Measurements from ENCODE around the gene HSPA12B. TPM values are rescaled to one million over a fixed set of nuclear protein-coding genes. Genes with fewer than 3 reads are reported as not detected.
A peak's percentile ranks its signal among the peaks of the same experiment; 100 is the strongest.

The HSPA12B gene
- total RNA-seq: 10 to 100 TPM in 2 of 4 donors, 1 to 10 TPM in 2; 7.3 to 19.4 (median 13.1) TPM

- H3K27me3 ChIP-seq: no peaks in the 10 kb centered on the region
- H3K27ac ChIP-seq: peak within 1 kb of the TSS; percentile 1 to 61 (median 35)
- no peaks in the 10 kb centered on the region for H3K9me3 ChIP-seq
- H3K4me3 ChIP-seq (replicated peaks in 1 of 3): peak within 1 kb of the TSS in 1 of 3 donors; percentile 9
- intact Hi-C loops (cut with DNase I): no loop called here
- no peaks in the 10 kb centered on the region for H3K36me3 ChIP-seq
- peaks cover 8 to 36% of the 10 kb centered on the region in 2 donors for H3K4me1 ChIP-seq
- 42% methylated on average over 7 of the region's 67 CpGs; no CpG with 5 or more reads in 1 of the 2 donors for WGBS, 2 donors
- TF ChIP-seq CTCF (IDR thresholded peaks at IDR 0.05): no peak
- no peak for TF ChIP-seq POLR2A (IDR thresholded peaks at IDR 0.05)
- no peak for DNase-seq
Measured at GRCh38 chr20:3732327-3733118, at the start of gene HSPA12B. TSS of gene HSPA12B (plus strand) at chr20:3732685. CDS start at chr20:3738675, 5,990 bp downstream.

DNA sequence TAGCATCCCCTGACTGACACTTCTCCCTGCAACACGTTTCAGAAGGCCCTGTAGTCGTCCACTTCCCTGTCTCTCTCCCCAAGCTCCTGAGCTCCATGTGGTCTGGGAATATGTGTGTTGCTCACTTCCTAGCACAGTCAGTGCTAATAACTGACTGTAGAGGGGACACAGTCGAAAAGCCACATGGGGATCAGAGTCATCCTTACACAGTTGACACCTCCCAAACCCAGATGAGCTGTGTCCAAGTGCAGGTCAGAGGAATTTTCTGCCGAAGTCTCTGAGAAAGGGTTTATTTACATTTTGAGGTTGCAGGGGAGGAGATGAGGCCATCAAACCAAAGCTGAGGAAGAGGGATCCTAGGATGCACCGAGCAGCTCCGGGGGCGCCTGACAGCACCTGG is 47.1 kb upstream of the HSPA12B start:
- intact Hi-C loops (cut with DNase I): no loop called here
- Histone ChIP-seq H3K27me3 (no peaks in the 10 kb centered on the region), H3K4me1 (peaks cover 23 to 33% of the 10 kb centered on the region in 2 donors), H3K9me3 (no peaks in the 10 kb centered on the region), H3K36me3 (no peaks in the 10 kb centered on the region), H3K4me3 (replicated peaks in 1 of 3) (no peak overlapping the region), H3K27ac (no peak overlapping the region)
- TF ChIP-seq POLR2A (IDR thresholded peaks at IDR 0.05) (no peak), CTCF (IDR thresholded peaks at IDR 0.05) (no peak)
- no peak for DNase-seq
- 62 to 85% methylated on average over 7 of the region's 7 CpGs for WGBS, 2 donors

- no peak for DNase-seq
- TF ChIP-seq CTCF (IDR thresholded peaks at IDR 0.05) (no peak), POLR2A (IDR thresholded peaks at IDR 0.05) (no peak)
- peak overlapping the region; percentile 70 to 85 (median 80) for H3K27ac ChIP-seq
- H3K4me1 ChIP-seq: peaks cover 16 to 22% of the 10 kb centered on the region in 2 donors
- H3K9me3 ChIP-seq: no peaks in the 10 kb centered on the region
- H3K4me3 ChIP-seq (replicated peaks in 1 of 3): no peak overlapping the region
- H3K27me3 ChIP-seq: no peaks in the 10 kb centered on the region
- H3K36me3 ChIP-seq: no peaks in the 10 kb centered on the region
- WGBS, 2 donors: 66 to 77% methylated on average over 7 of the region's 7 CpGs
- intact Hi-C loops (cut with DNase I): no loop called here
Measured at GRCh38 chr20:3686421-3686820, 46.1 kb upstream of the HSPA12B start.

DNA sequence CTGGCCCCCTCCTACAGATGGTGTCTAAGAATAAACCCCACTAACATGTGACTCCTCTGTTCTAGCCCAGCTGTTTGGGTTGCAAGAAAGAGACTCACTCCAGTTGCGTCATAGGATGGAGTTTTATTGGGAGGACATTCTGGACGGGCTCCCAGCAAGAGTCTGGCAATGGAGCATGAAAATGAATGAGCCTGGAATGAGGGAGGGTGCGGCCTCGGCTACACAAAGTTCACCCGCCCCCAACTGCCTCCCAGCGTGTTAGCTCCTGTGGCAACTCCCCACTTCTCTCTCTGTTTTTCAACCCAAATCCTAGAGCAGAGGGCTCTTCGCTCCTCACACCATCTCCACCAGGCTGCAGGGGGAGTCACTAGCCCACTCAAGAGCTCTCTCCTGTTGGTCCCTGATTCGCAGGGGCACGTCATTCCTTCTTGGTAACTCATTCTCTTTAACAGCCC is 45.6 kb upstream of the HSPA12B start:
- WGBS, 2 donors: 16 to 17% methylated on average over 9 of the region's 9 CpGs
- H3K4me3 ChIP-seq (replicated peaks in 1 of 3): no peak overlapping the region
- intact Hi-C loops (cut with DNase I): no loop called here

More for the DNA sequence above, 45.6 kb upstream of the HSPA12B start:
- no peak for TF ChIP-seq POLR2A (IDR thresholded peaks at IDR 0.05)
- TF ChIP-seq CTCF (IDR thresholded peaks at IDR 0.05): no peak
- H3K36me3 ChIP-seq: no peaks in the 10 kb centered on the region
- H3K4me1 ChIP-seq: peaks cover 12 to 19% of the 10 kb centered on the region in 2 donors
- H3K9me3 ChIP-seq: no peaks in the 10 kb centered on the region
- H3K27me3 ChIP-seq: no peaks in the 10 kb centered on the region
- DNase-seq: peak; percentile 91 to 94
- H3K27ac ChIP-seq: peak overlapping the region; percentile 70 to 85 (median 80)

Measured in thyroid gland (tissue), 4 donors.